Activated T-cell treated with anti-CD3 and anti-CD28 coated beads, Interleukin-2, amount 50 U/mL, for 48 hours (primary cell): ENCODE measurements around the gene SLIT3.
A peak's percentile ranks its signal among the peaks of the same experiment; 100 is the strongest.

Source experiments
- DNase-seq, 2 experiments: peaks; one replicate each; pipeline ENCODE4 v3.0.0-alpha.2; 2020

Gene SLIT3

DNA sequence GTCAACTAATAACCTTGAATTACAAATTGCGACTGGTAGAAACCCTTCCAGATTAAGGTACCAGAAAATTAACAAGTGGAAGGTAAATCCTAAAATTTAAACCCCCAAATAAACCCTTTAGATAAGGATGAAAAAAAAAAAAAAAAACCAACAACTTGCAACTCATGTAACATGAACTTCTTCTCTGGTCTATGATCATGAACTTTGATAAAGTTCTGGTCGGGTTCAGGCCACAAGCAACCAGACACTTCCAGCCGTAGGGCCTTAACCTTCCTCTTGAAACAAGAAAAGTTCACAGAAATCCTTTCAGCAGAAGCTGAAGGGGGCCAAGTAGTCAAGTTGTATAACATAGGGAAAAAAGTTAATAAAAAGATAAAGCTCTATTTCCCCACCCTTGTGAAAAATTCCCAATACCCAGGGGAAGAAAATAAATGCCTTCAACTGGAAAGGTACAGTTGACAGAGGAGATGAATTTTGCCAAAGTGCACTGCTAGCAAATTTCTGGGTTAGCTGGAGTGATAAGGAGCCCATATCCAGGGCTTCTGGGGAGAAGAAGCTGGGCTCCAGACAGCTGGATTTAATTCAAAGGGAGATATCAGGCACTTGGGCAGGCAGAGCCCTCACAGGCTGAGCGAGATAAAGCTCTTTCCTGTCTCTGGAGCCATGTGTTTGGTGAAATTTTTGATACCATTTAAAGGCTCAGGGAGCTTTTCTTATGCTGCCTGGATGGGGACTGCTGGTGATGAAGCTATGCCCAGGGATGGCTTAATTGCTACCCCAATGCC is 487.6 kb downstream of the SLIT3 start:
- DNase-seq = no peak

DNA sequence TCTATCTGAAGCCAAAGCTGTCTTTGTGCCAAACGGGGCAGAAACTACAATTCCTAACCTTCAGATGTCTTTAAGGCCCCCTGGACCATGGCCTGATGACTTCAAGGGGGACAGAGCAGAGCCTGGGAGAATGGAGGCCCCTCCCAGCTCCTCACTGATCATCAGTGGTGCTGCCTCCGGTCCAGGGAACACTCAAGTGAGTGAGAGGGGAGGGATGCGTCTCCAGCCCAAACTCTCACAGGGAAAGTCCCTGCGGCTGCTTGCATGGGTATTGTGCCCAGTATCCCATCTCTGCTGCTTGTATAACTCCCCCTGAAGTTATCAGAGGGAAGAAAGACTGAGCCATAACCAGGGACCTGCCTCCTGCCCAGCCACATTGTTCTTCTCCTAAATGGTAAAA is 490.3 kb downstream of the SLIT3 start:
- no peak for DNase-seq

DNA sequence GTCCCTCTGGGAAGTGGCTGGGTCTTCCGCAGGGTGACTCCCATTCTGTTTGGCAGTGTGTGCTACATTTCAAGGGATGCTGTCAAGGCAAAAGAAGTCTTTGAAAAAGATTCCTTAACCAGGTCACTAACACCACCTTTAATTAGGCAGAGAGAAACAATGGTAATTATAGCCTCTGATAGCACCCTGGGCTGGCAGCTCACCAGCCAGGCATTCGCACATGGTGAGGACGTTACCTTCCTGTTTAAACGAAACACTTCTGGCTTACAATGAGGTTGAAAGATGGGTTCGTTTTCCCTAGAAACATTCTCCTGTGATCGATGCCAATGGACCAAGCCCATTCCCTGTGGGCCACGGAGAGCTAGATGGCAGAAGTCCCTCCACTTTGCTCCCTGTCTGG is 491.7 kb downstream of the SLIT3 start:
- no peak for DNase-seq

DNA sequence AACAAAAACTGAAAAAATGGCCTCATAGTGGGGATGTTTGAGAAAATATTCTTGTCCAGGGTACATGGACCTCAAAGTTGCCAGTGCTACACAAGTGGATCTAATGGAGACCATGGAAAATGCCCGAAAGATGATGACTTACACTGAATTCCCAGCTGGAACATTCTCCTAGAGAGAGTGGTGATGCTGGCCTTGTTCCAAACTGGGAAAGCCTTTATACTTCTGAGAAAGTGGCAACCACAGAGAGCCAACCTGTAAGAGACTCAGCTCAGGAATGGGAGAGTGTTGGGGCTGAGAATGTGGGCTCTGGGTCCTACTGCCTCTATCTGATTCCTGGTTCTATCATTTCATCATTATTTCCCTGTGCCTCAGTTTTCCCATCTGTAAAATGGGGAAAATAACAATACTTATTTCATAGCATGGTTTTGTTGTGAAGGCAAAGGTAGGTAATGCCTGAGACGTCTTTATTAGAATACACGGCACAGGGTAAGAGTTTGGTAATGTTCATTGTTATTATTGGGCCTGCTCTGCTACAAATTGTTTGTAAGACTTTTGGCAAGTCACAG is 492.8 kb downstream of the SLIT3 start:
- no peak for DNase-seq

DNA sequence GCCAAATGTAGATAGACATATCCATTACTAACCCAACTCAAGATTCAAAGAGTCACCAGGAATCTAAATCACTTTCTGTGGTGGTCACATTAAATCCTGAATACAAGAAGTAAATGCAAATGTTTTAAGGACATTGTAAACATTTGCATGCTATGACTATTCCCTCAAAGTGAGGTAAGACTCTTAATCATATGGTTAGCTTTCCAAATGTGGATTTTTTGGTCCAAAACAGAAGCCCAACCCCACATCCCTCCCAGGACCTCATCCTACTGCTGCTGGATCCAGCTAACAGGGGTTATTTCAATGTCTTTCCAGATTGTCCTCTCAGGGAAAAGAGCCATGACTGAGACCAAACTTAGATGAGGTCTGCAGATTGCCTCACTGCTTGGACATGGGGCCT is 493.7 kb downstream of the SLIT3 start:
- DNase-seq = no peak

DNA sequence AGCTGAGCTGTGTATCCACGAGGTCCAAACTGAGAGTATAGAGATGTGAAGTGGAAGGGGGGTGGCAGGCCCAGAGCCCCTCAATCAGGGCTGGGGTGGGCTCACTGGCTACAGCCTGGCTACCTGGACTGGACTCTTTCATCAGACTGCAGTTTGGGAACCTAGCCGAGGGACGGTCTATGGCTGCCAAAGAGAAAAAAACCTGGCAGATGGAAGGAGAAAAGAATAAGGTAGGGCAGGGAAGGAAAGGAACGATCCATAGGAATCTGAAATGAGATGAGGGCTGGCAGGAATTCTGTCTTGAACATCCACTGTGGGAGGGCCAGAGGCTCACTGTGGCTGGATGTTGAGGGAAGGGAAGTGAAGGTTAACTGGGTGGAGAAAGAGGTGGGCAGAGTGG is 497.4 kb downstream of the SLIT3 start:
- no peak for DNase-seq

DNA sequence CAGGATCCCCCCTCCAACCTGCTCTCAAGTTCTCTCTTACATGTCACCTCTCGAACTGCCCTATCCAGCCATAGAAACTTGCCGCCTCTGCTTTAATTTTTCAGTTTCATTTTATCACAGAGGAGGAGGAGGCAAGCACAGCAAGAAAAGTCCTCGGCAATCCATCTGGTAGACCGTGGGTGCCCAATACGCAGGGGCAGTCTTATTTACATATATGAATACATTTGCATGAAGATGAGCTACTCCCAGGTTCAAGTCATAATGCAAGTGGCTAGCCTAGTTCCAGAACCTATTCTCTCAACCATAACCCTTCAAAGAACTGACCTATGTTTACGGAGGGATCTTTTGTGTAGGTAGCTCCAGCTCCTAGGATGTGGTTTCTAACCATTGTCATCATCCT is 498.6 kb downstream of the SLIT3 start:
- peak in 1 of 2 experiments; percentile 51 for DNase-seq

DNA sequence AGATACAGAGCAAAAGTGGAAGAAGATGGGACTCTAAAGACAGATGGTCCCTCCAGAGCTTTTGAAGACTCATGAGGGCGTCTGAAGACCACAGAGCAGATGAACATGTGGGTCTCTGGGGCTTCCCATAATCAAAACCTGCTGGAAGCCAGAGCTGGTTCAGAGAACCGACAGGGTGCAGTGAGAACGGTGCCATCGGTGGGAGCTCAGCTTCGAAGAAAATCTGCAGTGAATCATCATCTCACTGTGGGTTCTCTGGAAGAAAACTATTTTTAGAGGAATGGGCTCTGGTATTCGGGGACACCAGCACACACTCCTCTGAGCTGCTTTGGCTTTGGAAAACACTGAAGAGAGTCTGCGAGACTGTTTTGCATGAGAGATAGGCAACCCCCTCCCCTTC is 499.4 kb downstream of the SLIT3 start:
- peak in 1 of 2 experiments; percentile 51 for DNase-seq

DNA sequence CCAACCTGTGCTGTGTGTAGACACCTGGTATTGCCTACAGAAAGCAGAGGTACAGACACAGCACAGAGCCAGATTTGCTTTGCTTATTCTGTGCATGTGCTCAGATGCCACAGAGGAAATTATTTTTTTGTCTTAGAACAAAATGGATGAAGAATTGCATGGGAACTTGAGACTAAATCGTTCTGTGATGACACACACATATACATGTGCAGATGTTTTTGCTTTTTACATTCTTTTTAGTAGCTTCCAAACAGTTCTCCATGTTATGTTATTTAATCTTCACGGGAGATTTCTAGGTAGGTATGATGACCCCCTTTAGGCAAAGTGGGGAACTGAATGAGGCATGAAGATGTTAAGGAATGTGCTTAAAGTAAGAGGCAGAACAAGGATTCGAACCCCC is 500.2 kb downstream of the SLIT3 start:
- no peak for DNase-seq

DNA sequence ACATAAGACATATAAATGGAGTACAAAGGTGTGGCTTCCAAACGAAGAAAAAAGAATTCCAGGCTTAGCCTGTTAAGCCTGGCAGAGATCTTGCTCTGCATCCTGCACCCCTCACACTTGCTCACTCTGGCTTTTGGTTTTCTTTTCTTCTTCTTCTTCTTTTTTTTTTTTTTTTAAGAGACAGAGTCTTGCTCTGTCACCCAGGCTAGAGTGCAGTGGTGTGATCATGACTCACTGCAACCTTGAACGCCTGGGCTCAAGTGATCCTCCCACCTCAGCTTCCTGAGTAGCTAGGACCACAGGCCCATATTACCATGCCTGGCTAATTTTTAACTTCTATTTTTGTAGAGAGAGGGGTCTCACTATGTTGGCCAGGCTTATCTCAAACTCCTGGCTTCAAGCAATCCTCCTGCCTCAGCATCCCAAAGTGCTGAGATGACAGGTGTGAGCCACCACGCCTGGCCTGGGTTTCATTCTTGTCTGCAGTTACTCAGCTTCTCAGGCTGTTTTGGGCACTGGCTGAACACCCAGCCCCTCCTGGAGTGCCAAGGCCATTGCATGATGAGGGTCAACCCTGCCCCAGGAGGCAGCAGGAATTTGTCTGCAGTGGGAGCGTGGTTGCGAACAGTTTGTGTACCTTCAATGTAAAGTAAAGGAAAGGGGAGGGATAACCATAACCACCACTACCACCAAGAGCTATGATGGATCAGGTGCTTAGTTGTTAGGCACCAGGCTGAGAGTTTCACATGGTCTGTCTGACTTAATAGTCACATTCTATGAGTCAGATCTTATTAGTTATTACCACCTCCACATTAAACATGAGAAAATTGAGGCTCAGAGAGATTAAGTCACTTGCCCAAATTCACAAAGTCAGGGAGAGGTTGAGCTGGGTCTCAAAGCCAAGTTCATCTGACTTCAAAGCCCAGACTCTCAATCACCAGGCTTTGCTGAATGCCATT is 502.6 kb downstream of the SLIT3 start:
- peak; percentile 49 to 56 for DNase-seq

DNA sequence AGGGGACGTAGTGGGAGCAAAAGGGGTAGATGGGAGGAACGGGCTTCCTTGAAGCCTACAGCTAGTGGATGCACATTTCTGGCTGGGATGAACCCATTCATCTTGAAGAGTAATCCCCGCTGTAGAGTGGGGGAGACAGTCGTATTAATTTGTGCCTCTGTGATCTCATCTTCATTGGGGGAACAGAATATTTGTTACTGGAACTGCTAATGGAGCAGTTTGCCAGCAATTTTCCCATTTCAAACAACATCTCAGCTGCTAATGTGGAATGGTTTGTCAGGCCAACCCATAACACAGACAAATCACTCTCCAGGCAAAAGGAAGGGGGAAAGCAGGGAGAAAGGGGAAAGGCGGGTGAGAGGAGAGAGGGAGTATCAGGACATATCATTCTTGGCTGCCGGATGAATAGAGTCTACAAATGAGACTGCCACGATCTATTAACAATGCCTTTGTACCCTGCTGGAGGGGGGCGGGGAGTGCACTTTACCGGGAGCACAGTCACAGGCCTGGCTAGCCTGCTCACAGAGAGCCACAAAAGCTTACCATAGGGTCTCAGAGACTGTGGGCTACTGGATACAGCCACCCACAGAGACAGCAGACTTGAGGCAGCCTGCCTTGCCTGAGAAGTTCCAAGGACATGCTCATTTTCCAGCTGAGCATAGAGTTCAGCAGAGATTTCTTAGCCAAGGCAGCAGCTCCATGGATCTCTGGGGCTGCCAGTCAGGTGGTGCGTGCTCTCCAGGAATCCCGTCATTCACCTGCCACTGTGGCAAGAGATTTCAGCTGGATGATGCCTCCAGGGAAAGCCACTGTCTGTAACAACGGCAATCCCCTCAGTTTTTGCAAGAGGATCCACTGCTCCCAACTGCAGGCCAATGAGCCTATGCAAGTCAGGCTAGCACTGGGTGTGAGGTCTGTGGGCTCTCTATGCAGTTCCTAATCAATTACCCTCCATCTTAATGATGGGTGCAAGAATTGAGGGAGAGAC is 504.1 kb downstream of the SLIT3 start:
- DNase-seq = no peak

DNA sequence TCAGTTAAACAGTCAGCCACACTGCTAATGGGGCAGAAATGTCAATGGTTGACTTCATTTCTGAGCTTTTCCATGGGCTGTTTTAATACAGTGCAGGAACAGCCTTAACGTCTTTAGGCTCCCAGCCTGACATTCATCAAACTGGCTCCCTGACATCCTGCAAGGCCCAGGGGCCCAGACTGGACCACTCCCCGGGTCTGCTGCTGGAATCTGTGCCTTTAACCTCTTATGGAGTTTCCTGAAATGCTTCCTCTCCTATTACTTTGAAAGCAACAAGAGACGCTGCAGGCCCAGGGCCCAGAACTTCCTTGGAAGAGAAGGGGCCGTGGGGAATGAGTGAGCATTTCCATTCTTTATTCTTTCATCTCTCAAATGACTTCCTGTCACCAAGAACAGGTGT is 504.9 kb downstream of the SLIT3 start:
- DNase-seq = no peak

DNA sequence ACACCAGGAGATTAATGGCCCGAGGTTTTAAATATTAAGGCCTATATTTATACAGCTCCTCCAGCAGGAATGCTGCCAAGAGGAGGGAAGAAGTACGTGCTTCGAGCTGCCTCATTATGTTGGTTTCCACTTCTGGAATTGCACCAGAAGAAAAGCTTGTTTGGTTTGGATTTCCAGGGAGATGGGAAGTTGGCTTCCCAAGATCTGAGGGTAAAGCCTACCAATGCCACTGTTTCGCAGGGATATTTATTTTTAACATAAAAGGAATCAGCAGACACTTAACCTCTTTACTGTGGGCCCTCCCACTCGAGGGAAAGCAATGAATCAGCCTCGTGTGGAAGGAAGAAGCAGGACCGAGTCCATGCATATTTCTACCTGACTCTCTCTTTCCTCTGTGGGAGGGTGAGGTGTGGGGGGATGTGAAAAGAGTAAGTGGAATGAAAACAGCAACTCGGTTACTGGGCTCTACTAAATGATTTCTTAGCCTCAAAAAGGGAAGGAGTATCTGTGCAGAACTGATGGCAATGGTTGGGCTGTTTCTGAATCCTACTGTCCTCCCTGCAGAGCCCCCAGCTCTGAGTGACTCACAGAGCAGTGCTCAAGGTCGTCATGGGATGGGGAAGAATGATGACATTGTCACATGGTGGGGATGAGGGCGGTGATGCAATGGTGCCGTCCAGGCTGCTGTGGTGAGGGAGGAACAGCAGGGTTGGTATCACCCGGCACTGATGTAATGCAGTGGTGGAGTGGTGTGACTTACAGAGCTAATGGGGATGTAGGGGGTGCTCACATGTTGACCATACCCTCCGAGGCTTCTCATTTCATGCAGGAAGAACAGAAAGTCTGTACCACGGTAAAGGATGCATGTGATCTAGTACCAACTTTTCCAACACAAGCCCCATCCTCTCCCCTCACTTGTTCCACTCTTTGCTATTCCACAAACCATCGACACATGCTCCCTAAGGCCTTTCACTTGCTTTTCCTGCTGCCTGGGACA is 506.8 kb downstream of the SLIT3 start:
- DNase-seq = peak; percentile 65 to 74

DNA sequence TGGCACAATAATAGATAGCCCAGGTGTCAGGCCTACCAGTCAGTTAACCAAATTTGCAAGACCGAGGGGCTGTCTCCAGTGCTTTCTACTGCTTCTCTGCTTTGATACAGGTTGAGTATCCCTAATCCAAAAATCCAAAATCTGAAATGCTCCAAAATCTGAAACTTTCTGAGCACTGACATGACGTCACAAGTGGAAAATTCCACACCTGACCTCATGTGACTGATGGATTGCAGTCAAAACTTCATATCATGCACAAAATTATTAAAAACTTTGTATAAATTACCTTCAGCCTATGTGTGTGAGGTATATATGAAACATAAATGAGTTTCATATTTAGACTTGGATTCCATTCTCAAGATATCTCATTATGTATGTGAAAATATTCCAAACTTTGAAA is 508.3 kb downstream of the SLIT3 start:
- DNase-seq = no peak

DNA sequence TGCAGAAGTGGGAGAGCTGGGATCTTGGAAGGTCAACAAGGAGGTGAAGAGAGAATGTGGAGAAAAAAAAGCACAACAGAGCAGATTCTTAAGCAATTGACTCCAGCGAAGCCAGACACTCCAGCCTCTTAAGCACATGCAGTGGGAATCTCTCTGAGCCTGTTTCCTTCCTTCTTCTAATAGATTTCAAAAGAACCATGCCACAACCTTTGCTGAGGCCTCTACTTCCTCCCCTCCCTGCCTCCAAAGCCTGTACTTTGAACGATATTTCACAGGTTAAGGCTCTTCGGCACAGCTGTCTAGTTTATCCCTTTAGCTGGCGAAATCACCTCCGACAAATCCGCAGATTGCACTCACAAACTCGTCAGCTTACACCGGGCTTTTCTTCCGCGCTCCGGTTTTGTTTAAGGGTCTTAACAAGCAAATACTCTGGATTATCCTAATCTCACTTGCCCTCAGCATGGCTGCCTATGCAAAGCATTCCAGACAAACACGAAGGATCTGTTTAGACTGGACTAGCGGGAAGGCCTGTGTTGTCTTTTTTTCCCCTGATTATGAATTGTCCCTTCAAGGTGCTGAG is 510.2 kb downstream of the SLIT3 start:
- DNase-seq = no peak

DNA sequence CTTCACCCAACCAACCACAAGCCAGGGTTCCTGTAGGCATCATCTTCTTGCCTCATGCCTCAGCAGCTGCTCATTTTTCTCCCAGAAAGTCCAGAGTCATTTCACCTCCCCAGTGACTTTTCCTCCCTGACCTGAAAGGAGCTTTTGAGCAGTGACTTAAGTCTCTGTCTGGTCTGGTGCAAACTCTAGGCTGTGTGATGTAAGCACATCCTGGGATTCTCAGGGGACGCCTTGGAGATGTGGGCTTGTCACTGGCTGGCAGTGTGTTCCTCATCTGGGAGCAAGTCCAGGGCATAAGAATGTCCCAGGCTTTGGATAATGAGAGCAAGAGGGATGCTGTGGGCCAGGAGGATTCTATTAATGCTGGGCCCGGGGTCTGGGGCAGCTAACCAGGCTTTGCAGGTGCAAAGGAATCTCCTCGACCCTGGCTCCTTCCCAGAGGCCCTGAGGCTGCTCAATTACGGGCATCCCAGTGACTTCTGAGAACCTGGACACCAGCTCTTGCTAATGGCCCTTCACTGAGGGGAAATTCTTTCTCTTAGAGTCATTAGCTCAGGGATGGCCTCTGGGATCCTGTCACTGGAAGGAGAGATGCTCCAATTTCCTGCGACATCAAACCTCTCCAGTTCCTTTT is 510.8 kb downstream of the SLIT3 start:
- no peak for DNase-seq

DNA sequence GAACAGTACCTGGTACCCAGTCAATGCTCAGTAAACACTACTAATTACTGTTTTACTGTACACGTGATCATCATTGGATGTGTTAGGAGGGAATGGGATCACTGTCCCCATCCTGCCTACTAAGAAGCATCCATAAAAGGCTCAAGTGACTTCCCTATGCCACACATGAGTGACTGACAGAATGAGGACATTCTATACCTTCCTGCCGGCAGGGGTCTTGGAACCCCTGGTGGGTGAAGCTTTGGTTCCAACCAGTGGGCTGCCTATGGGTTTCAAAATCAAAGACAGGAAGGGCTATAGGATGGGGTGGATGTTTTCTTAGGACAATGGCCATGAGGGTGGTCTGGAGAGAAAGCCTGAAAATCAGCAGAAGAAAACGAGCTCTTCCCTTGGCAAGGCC is 512.2 kb downstream of the SLIT3 start:
- DNase-seq = no peak

DNA sequence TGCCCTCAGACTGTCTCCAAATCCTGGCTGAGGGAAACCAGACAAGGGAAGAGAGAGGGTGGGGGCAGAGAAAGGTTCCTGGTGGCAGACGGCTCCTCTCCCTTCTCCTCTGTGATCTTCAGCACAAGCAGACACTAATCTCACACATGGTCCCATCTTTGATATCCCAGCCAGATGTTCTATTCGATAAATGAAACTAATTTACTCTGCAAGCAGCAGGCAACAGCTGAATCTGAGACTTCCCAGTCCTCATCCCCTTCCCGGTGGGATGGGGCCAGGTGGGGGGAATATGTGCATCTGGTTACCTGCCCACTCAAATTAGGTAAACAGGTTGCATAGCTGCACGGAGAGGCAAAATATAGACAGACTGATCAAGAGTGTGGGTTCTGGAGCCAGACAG is 512.8 kb downstream of the SLIT3 start:
- no peak for DNase-seq

DNA sequence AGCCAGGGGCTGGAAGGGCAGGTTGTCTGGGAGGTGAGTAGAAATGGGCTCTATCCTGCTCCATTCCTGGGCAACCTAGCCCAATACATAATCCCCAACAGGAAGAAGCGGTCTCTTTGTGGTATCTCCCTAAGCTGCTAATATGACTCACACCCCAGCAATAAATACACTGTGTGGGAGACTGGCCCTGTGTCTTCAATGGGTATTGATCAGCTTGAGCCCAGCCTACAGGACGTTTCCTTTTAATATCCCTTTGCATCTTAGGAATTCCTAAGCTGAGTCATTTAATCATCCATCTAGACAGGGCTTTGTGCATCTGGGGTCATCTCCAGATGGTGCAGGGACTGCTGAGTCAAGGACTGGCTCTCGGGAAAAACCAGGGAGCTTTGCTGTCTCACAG is 514.8 kb downstream of the SLIT3 start:
- no peak for DNase-seq

DNA sequence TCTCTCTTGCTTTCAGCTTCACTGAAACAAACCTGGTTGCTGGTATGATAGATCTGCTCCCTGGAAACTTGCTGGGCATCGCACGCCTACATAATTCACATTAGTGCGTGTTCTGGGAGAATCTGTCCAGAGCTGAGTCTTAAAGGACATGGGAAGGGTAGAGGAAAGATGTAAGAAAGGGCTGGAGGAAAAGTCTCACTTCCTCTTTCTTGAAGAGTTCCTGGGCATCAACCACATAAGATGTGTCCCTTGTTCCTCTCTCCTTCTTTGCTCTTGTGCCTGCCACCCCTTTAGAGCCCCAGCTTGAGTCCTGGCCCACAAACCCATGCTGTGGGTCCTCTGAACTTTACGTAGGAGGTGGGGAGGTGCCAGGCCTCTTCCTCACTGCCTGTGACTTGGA is 516.5 kb downstream of the SLIT3 start:
- no peak for DNase-seq
